GM10847 (cell line): Measurements from ENCODE around the gene GPSM3.
A peak's percentile ranks its signal among the peaks of the same experiment; 100 is the strongest.

Experiments used
- POLR2A ChIP-seq: IDR thresholded peaks from 2 replicates; pipeline ENCODE4 v1.6.1; 2011; ENCODE audit not compliant: insufficient read length; ENCODE audit errors: extremely low read depth

The GPSM3 gene, protein sequence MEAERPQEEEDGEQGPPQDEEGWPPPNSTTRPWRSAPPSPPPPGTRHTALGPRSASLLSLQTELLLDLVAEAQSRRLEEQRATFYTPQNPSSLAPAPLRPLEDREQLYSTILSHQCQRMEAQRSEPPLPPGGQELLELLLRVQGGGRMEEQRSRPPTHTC

DNA sequence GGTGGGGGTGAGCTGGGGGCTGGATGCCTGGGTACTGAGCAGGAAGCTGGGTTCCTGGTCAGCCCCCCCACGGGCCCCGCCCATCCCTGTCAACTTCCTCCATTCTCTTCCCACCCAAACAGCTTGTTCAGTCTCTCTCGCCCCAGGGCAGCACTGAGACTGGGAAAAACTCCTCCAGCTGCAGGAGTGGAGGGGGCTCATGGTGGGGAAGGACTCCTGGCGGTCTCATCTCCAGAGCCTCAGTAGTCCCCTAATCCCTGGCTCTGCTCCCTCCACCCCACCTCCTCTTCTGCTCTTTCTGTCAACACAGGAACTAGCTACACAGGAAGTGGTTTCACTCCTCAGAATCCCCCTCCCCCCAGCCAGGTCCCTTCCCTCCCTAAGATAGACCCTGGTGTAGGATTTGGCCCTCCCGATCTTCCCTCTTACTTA lies at the start of gene GPSM3:
GPSM3 (minus strand) TSS at position 36 of the 432 bp plus-strand sequence. CDS start 130 bp downstream, outside the sequence.
- TF ChIP-seq POLR2A: peak; percentile 26

DNA sequence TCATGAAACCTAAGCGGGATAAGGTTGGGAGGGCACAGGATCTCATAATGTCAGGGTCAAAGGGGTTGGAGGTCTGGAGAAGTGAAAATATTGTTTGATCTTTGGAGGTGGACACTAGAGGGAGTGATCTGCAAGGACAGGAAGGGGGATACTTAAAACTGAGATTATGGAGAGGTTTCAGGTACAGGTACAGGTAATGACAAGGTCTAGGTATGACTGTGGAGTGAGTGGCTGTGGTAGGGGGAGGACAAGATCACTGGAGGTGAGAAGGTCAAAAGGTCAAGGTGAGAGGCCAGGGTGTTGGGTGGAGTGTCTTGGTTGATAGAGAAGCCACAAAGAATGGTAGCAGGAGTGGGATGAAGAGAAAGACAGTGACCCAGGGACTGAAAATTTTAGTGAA lies 48.2 kb upstream of the GPSM3 start:
- TF ChIP-seq POLR2A: no peak

DNA sequence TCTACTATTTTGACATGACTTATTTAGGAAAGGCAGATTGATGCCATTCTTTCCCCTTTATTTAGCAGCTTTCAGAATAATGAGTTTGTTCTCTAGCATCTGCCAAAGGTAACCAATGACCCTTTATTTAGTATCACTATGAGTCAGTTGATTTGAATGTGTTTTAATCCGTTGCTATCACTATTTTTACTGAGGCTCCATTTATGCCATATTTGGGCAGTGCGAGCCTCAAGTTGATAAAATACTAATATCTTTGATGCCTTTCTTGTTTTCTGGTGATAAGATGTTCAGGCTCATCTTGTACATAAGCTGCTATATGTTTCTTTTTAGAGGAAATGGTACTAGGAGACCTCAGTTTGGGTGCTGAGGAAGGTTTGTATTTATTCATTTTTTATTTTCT lies 47.0 kb upstream of the GPSM3 start:
- no peak for TF ChIP-seq POLR2A

DNA sequence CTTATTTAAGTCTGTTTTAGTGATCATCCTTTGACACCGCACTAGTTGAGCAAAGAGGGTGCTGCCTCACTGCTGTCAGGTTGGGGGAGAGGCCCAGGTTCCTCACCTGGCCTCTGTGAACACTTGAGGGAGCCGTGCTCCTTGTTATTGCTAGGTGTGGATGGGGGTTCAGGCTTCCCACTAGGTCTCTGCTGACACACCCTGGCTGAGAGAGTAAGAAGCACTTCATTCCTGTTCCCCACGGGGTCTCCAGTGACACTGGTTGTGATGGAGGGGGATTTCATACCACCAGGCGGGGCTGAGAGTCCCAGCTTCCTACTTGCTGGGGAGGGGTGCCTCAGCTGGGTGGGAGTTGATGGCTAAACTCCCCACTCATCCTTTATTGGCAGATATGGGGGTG lies 42.5 kb upstream of the GPSM3 start:
- no peak for TF ChIP-seq POLR2A

DNA sequence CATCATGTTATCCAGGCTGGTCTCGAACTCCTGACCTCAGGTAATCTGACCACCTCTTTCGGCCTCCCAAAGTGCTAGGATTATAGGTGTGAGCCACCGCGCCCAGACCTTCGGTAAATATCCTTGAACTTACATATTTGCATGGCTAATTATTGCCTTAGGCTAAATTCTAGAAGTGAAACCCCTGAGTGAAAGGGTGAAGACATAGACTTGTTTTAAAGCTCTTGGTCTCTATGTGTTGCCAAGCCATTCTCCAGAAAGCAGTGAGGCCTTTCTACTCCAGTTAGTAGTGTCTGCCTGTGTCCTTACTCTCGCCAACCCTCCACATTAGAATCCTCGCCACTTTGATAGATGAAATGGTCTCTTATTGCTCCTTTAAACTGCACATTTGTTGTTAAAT lies 34.0 kb upstream of the GPSM3 start:
- TF ChIP-seq POLR2A: no peak

DNA sequence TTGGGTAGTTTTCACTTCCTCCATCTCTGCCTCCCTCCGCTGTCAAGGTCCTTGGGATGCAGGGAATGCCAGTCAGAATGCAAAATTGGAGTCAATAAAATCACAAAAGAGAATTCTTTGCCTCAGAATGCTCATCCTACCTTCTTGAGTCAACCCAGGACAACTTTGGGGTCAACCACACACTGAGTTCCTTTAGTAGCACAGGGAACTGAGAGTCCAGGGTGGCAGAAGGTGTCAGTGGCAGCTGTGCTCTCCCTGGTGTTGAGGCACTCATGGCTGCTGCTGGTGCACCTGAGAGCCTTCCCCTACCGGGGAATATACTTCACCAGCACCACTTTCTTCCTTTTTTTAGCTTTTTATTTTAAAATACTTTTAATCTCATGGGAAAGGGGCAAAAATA lies 32.3 kb upstream of the GPSM3 start:
- TF ChIP-seq POLR2A: no peak

DNA sequence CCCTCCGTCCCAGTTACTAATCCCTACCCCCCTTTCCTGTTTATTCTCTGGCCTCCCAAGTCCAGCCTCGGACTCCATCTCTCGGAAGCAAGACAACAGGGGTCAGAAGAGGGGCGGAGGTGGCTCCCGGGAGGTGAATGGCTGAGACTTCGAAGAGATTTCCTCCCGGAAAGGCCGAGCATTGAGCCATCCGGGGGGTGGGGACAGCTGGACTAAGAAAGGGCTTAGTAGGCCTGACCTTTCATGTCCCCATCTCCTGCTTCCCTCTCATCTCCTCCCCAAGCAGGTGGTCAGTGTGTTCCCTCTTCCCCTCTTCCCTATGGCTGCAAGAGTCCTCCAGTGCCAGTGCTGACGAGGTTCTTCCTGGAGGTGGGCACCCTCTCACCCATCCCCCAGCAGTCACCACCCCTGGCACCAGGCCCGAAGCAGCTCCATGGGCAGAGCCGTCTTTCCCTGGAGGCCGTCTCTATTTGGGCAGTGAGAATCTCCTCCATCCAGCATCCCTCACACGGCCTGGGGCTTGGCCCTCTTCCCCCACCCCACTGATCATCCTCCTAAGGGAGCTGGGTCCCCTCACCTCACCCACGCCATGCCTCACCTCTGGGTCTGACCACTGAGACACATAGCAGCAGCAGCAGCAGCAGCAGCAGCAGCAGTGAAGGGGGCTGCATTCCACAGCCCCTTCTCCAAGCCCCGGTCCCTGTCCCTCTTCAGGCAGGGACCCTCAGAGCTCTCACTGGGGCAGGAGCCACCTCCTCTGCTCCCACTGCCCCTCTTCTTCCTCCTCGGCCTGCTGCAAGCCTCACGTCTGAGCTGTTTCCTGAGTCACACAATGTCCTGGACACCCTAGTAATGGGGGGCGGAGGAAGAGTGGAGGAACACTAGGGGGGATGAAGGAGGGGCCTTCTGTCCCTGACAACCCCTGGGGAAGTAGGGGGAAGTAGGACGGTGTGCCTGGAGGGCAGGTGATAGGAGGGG lies 31.1 kb upstream of the GPSM3 start, which contains the start of gene NOTCH4:
NOTCH4 (minus strand) TSS at position 810 of the 978 bp plus-strand sequence; CDS start at position 671, 139 bp downstream.
- TF ChIP-seq POLR2A: no peak

DNA sequence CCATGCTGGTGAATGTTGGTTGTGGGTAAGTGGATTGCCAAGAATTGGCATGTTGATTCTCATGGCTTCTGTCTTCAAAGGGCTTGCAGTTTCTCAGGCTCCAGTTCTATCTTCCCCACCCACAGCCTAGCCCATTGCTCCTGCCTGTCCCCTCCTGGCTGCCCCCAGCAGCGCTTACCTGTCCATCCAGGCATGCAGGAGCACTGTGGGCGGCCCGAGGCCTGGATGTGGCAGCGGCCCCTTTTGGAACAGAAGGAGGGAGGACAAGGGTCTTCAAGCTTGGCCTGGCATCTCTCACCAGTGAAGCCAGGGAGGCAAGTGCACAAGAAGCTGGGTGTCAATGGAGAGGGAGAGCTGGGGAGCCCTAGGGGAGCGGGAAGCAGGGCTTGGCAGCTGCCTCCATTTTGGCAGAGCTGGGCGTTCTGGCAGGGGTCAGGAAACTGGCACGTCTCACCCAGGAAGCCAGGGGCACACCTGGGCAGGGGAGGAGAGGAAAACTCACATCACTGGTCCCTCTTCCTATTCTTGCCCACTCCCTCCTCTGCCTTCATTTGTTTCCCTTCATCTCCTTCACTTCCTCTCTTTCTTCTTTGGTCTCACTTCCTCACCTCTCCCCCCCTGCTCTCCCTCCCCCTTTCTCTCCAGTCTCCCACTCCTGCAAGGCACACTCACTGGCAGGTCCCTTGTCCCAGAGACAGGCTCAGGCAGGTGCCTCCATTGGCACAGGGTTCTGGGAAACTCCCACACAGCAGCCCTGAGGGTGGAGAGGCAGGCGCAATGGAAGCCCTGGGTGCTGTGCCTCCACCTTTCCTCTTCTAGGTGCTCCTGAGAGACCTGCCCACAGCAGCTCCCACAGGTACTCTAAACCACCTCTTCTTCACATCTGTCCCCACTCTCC lies 30.1 kb upstream of the GPSM3 start:
- no peak for TF ChIP-seq POLR2A

DNA sequence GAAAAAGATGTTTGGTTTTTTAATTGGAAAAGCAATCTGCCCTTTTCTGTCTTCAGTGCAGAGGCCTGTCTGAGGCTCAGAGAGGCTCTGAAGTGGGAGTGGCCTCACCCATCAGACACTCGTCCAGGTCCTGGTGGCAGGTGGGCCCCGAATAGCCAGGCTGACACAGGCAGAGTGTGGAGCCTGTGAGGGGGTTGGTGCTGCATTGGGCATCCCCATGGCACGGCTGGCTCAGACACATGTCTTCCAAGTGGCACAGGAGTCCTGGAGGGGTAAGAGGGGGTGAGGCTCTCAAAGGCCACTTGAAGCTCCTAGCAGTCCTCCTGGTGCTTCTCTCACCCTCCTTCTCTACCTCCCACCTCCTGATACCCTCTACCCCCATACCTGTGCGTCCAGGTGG lies 27.6 kb upstream of the GPSM3 start:
- TF ChIP-seq POLR2A: no peak

DNA sequence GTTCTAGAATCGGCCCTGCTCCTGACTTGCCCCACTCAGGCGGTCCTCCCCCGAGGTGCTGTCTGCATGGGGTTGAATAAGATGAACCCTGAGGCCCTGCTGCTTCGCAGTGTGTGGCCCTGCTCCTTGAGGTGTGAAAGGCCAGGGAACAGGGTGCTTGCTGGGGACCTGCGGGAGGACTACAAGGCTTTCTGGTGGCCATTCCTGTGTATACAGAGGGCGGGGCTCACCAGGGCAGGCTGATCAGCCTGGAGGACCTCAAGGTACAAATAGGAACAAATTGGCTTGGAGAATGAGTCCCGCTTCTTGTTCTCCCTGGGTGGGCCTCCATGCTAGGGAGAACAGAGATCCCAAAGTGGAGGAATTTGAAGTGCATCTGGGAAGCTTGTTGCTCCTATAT lies 25.7 kb upstream of the GPSM3 start:
- no peak for TF ChIP-seq POLR2A

DNA sequence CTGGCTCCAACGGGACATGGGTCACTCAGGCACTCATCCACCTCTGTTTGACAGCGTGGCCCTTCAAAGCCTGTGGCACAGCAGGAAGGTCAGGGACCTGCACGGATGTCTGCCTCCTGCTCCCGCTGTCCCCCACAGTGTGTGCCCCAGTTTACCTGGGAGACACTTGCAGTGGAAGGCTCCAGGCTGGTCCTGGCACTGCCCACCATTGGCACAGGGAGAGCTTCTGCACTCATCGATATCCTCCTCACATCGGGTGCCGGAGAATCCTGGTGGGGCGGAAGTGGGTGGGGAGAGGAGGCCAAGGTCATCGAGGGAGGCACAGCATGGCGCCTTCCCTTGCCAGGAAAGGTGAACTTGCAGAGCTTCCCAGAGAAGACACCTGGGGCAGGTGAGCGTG lies 24.6 kb upstream of the GPSM3 start:
- TF ChIP-seq POLR2A: no peak

DNA sequence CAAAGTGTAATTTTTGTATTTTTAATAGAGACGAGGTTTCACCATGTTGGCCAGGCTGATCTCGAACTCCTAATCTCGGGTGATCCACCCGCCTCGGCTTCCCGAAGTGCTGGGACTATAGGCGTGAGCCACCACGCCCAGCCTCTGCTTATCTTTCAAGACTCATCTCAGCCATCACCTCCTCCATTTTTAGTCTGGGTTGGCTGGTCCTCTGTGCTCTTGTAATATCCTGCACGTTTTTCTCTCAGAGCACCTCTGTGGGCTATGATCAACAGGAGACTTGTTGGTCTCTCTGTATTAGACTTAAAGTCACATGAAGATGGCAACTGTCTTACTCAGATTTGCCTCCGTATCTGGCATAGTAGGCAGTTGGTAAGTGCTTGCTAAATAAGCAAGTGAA lies 23.8 kb upstream of the GPSM3 start:
- TF ChIP-seq POLR2A: no peak

DNA sequence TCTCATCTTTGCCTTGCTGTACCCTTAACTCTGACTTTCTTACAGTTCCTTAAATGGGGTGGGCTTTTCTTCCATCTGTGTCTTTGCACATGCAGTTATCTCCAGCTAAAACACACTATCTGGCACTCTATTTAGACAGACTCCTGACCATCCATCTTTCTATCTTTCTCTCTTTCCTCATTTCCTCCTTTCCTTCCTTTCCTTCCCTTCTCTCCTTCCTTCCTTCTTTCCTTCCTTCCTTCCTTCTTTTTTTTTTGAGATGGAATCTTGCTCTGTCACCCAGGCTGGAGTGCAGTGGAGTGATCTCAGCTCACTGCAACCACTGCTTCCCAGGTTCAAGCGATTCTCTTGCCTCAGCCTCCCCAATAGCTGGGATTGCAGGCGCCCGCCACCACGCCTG lies 23.2 kb upstream of the GPSM3 start:
- TF ChIP-seq POLR2A: no peak

DNA sequence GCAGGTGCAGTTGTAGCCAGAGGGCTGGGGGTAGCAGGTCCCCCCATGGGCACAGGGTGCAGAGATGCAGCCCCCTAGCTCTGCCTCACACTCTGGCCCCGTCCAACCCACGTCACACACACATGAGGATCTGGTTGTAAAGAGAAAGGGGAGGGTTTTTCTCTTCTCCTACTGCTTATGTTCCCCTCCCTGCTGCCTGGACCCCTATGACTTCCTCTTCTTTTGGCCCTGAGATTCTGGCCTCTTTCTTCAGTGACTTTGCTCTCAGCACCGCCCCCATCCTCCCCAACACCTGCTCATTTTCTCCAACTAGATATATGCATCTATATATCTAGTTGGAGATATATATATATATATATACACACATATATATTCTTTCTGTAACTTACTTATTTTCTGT lies 21.7 kb upstream of the GPSM3 start:
- TF ChIP-seq POLR2A: no peak

DNA sequence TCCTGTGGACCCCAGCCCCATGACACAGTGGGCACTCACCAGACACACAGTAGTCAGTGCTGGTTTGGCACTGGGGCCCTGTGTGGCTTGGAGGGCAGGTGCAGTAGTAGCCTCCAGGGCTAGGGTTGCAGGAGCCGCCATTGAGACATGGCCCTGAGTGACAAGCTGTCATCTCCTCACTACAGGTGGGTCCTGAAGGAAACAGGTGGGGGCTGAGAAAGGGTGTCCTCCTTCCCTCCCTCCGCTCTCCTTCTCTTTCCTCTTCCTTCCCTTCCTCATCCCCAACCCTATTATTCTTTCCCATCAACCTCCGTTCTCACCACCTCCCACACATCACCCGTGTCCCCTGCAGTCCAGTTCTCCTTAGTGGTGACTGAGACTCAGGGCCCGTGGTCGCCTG lies 21.2 kb upstream of the GPSM3 start:
- no peak for TF ChIP-seq POLR2A
